Prostate gland (tissue), 2 donors: ENCODE data around the gene BRINP2. TPM values are rescaled to one million over a fixed set of nuclear protein-coding genes. Genes with fewer than 3 reads are reported as not detected.

Experiments
- DNase-seq: peaks from one replicate; pipeline ENCODE4 v3.0.0-alpha.2; 2019; ENCODE audit warnings: low spot score
- H3K27ac ChIP-seq, 2 donors: fragments of 200-600 bp; sonication (generic); 2 replicates each; pipeline ENCODE4 v1.5.1; 2017 to 2019
- H3K27me3 ChIP-seq: fragments of 200-600 bp; sonication (generic); replicated peaks from 2 replicates; pipeline ENCODE4 v1.5.1; 2019; ENCODE audit not compliant: insufficient read depth
- H3K36me3 ChIP-seq, 2 donors: fragments of 200-600 bp; sonication (generic); 1 replicate in 1 of 2; 2 replicates in 1 of 2; pipeline versions ENCODE4 v1.5.1 to v1.8.1; 2017 to 2019
- H3K4me1 ChIP-seq: fragments of 200-600 bp; sonication (generic); replicated peaks from 2 replicates; pipeline ENCODE4 v1.5.1; 2019
- H3K4me3 ChIP-seq, 2 donors: fragments of 200-600 bp; sonication (generic); 2 replicates each; pipeline ENCODE4 v1.5.1; 2017 to 2019
- H3K9me3 ChIP-seq: fragments of 200-600 bp; sonication (generic); 2 replicates; pipeline ENCODE4 v1.5.1; 2017
- POLR2A ChIP-seq: fragments of 450-650 bp; IDR thresholded peaks from one replicate; pipeline ENCODE4 v1.6.1; 2016; ENCODE audit warnings: antibody characterized with exemption, mild to moderate bottlenecking
- POLR2AphosphoS5 ChIP-seq: sonication (generic); formaldehyde crosslinking; IDR thresholded peaks from one replicate; pipeline ENCODE4 v1.6.1; 2017; ENCODE audit warnings: antibody characterized with exemption
- WGBS: methylation state at CpG from one replicate; pipeline ENCODE4 v1.1.5; 2018; 5-methylcytosine and 5-hydroxymethylcytosine counted together
- intact Hi-C: fragments of 100-400 bp; cut with DNase I; formaldehyde crosslinking; loops from one replicate; pipeline ENCODE4 v1.14.2; 2022
- total RNA-seq, 2 donors: library from RNA; depleted of rRNA; stranded (reverse); fragments of >200 nt; gene quantifications; one replicate each; pipeline ENCODE4 v1.1.0, GENCODE V29; 2016
- TF ChIP-seq, protein P1 (sequence below), 4 experiments: fragments of 200-600 bp in 2 of 4; fragments of 450-650 bp in 2 of 4; sonication (generic) in 2 of 4; IDR thresholded peaks; 1 replicate in 3 of 4; 2 replicates in 1 of 4; pipeline ENCODE4 v1.5.1; 2016 to 2019; ENCODE audit warnings: antibody characterized with exemption in 4 of 4, mild to moderate bottlenecking in 2 of 4, moderate library complexity in 2 of 4

BRINP2 gene
- total RNA-seq, 2 donors from 2014 or later: 2.3 TPM; not detected in 1

- Histone ChIP-seq H3K9me3 (no peaks in the 10 kb centered on the region), H3K27ac (no peak overlapping the region), H3K4me1 (no peaks in the 10 kb centered on the region), H3K27me3 (no peaks in the 10 kb centered on the region), H3K4me3 (no peak overlapping the region), H3K36me3 (no peaks in the 10 kb centered on the region)
- TF ChIP-seq POLR2A (no peak), POLR2AphosphoS5 (no peak)
- TF ChIP-seq, protein P1, sequence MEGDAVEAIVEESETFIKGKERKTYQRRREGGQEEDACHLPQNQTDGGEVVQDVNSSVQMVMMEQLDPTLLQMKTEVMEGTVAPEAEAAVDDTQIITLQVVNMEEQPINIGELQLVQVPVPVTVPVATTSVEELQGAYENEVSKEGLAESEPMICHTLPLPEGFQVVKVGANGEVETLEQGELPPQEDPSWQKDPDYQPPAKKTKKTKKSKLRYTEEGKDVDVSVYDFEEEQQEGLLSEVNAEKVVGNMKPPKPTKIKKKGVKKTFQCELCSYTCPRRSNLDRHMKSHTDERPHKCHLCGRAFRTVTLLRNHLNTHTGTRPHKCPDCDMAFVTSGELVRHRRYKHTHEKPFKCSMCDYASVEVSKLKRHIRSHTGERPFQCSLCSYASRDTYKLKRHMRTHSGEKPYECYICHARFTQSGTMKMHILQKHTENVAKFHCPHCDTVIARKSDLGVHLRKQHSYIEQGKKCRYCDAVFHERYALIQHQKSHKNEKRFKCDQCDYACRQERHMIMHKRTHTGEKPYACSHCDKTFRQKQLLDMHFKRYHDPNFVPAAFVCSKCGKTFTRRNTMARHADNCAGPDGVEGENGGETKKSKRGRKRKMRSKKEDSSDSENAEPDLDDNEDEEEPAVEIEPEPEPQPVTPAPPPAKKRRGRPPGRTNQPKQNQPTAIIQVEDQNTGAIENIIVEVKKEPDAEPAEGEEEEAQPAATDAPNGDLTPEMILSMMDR (IDR thresholded peaks at IDR 0.05): no peak
- no peak for DNase-seq
- WGBS: 58% methylated on average over 2 of the region's 2 CpGs
- intact Hi-C loops: no loop called here
Measured at GRCh38 chr1:177328251-177328650, 157.5 kb downstream of the BRINP2 start.

DNA sequence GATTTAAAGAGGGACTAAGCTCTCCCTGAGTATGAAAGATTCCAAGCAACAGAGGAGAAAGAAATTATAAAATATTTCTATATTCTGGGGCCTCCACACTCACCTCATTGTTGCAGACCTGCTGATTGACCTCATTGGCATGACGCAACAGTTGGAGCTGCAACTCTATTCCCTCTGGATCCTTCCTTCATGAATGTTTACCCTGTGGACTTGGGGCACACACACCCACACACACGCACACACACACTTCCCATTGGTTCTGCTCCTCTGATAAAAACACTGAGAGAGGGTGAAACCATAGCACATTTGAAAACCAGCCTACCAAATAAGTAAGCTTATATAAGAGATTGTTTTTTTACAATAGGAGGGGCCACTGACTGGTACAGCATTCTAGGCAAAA lies 159.1 kb downstream of the BRINP2 start:
- no peak for DNase-seq
- no peaks in the 10 kb centered on the region for H3K4me1 ChIP-seq
- no peak overlapping the region for H3K4me3 ChIP-seq
- no peaks in the 10 kb centered on the region for H3K36me3 ChIP-seq
- TF ChIP-seq POLR2AphosphoS5: no peak
- TF ChIP-seq, protein P1 (IDR thresholded peaks at IDR 0.05): no peak
- TF ChIP-seq POLR2A: no peak
- 91% methylated on average over 2 of the region's 2 CpGs for WGBS
- no peaks in the 10 kb centered on the region for H3K27me3 ChIP-seq
- no peak overlapping the region for H3K27ac ChIP-seq
- no peaks in the 10 kb centered on the region for H3K9me3 ChIP-seq
- intact Hi-C loops: no loop called here

Other genes starting within 250 kb of the BRINP2 start
- gene ASTN1, start 6.2 kb upstream of the BRINP2 start, total RNA-seq: under 1 TPM; 0.23 to 0.62 TPM